Pancreas (tissue), 10 donors: Measurements from ENCODE around the gene AREG. TPM values are rescaled to one million over a fixed set of nuclear protein-coding genes. Genes with fewer than 3 reads are reported as not detected.
"Not testable (repeated sequence)": the region's sequence is repeated elsewhere in the genome, so short reads cannot be mapped to it uniquely, and the experiment has no call there.

Experiments used
- ATAC-seq, 4 donors: fragments of 200-7000 bp; cut with Tn5 transposase; one replicate each; pipeline versions ENCODE4 v1.8.0 to v1.9.1; 2020; ENCODE audit warnings: mild to moderate bottlenecking in 4 of 4, moderate library complexity in 4 of 4
- DNase-seq, 6 donors: peaks; one replicate each; pipeline ENCODE4 v3.0.0-alpha.2; 2020
- FAIRE-seq: peaks from 2 replicates; lab custom pipeline; 2012; peaks lifted over from hg19 to GRCh38; lab: Jason Lieb, UNC
- H3K27ac ChIP-seq, 4 donors: fragments of 200-600 bp; sonication (generic); 1 replicate in 3 of 4; 2 replicates in 1 of 4; pipeline versions ENCODE4 v1.5.0 to v1.8.0; 2020
- H3K27me3 ChIP-seq, 4 donors: fragments of 200-600 bp; one replicate each; pipeline ENCODE4 v1.8.0; 2021
- H3K36me3 ChIP-seq, 3 donors: fragments of 200-600 bp; sonication (generic) in 1 of 3; one replicate each; pipeline versions ENCODE4 v1.5.0 to v1.8.0; 2020 to 2021
- H3K4me1 ChIP-seq, 3 donors: fragments of 200-600 bp; one replicate each; pipeline ENCODE4 v1.8.0; 2021
- H3K4me3 ChIP-seq, 4 donors: fragments of 200-600 bp; sonication (generic) in 2 of 4; one replicate each; pipeline versions ENCODE4 v1.5.0 to v1.8.0; 2020 to 2021
- H3K9me3 ChIP-seq, 4 donors: fragments of 200-600 bp; one replicate each; pipeline ENCODE4 v1.8.0; 2021
- WGBS, 2 donors: extraction: QIAGEN DNeasy Blood & Tissue Kit; methylation state at CpG; one replicate each; pipeline ENCODE4 v1.1.7; 2013; 5-methylcytosine and 5-hydroxymethylcytosine counted together
- intact Hi-C, 3 donors: fragments of 100-400 bp; cut with DNase I; formaldehyde crosslinking; loops; one replicate each; pipeline versions ENCODE4 v1.11.1 to v1.14.2; 2022
- polyA plus RNA-seq, 2 donors: library from polyadenylated mRNA; stranded (reverse); fragments of 200-250 nt; gene quantifications; one replicate each; pipeline ENCODE4 v1.2.3, GENCODE V29; 2013
- total RNA-seq, 6 donors: library from RNA; stranded (reverse); fragmentation: NEBNext Ultra II Directional in 4 of 6; extraction: Animal tissue kit (Norgen Biotek cat#: 25700) in 4 of 6; gene quantifications; one replicate each; pipeline versions ENCODE4 v1.2.1 to v1.2.4, GENCODE V29; 2021 to 2023
- TF ChIP-seq, protein P1 (sequence below), 4 donors: fragments of 200-600 bp; sonication (generic) in 3 of 4; IDR thresholded peaks; one replicate each; pipeline versions ENCODE4 v1.5.0 to v1.8.0; 2021; ENCODE audit warnings: antibody characterized with exemption in 4 of 4
- donor health status: healthy with polysubstance abuse.
- donor health status: DM: no; HTN: no; CAD: no; lungs with moderate emphysema.
- donor health status: DM: no; HTN: no; CAD: no.
- donor health status: control.
- donor health status: control.
- donor health status: Bipolar disorder and iron deficiency.
- donor health status: DM: yes; HTN: yes; CAD: no.
- donor health status: DM: no; HTN: no; CAD: no.
- donor health status: DM: no; HTN: no; CAD: no.
- donor health status: DM: yes; HTN: yes; CAD: no.

Gene AREG
- total RNA-seq (1 to 10 TPM in 1 of 6 donors, under 1 TPM in 5; 0.12 to 1.4 (median 0.52) TPM), polyA plus RNA-seq (under 1 TPM; 0.23 to 0.82 TPM)

GRCh38 chr4:74444891-74445642 is at the start of gene AREG:
AREG (plus strand) TSS chr4:74445136; CDS start chr4:74445346, 210 bp downstream.
- intact Hi-C loops: no loop called here
- H3K27ac ChIP-seq: peak within 1 kb of the TSS in 3 of 4 donors; percentile 31 to 60 (median 39)
- DNase-seq: peak; percentile 61 to 84 (median 72)
- FAIRE-seq: no peak
- peak; percentile 89 to 94 (median 94) for ATAC-seq
- H3K4me1 ChIP-seq: peaks cover 0 to 3% (median 0%) of the 10 kb centered on the region in 3 donors
- H3K27me3 ChIP-seq: no peaks in the 10 kb centered on the region
- H3K9me3 ChIP-seq: no peaks in the 10 kb centered on the region
- H3K4me3 ChIP-seq: peak within 1 kb of the TSS; percentile 22 to 54 (median 42)
- no peaks in the 10 kb centered on the region for H3K36me3 ChIP-seq
- TF ChIP-seq, protein P1, sequence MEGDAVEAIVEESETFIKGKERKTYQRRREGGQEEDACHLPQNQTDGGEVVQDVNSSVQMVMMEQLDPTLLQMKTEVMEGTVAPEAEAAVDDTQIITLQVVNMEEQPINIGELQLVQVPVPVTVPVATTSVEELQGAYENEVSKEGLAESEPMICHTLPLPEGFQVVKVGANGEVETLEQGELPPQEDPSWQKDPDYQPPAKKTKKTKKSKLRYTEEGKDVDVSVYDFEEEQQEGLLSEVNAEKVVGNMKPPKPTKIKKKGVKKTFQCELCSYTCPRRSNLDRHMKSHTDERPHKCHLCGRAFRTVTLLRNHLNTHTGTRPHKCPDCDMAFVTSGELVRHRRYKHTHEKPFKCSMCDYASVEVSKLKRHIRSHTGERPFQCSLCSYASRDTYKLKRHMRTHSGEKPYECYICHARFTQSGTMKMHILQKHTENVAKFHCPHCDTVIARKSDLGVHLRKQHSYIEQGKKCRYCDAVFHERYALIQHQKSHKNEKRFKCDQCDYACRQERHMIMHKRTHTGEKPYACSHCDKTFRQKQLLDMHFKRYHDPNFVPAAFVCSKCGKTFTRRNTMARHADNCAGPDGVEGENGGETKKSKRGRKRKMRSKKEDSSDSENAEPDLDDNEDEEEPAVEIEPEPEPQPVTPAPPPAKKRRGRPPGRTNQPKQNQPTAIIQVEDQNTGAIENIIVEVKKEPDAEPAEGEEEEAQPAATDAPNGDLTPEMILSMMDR (IDR thresholded peaks at IDR 0.05): peak in 2 of 4 donors; percentile 27 to 29
- WGBS, 2 donors: 0 to 1% methylated on average over 46 to 64 of the region's 64 CpGs

- no peak for DNase-seq
- no peak for FAIRE-seq
- 28 to 32% methylated on average over 2 of the region's 2 CpGs for WGBS, 2 donors
- no peak overlapping the region for H3K27ac ChIP-seq
- H3K4me3 ChIP-seq: no peak overlapping the region
- H3K27me3 ChIP-seq: no peaks in the 10 kb centered on the region
- intact Hi-C loops: no loop called here
- H3K36me3 ChIP-seq: no peaks in the 10 kb centered on the region
- ATAC-seq: no peak
- TF ChIP-seq, protein P1 (IDR thresholded peaks at IDR 0.05): no peak
- no peaks in the 10 kb centered on the region for H3K4me1 ChIP-seq
- no peaks in the 10 kb centered on the region for H3K9me3 ChIP-seq
Measured at GRCh38 chr4:74395633-74396032, 49.3 kb upstream of the AREG start.

DNA sequence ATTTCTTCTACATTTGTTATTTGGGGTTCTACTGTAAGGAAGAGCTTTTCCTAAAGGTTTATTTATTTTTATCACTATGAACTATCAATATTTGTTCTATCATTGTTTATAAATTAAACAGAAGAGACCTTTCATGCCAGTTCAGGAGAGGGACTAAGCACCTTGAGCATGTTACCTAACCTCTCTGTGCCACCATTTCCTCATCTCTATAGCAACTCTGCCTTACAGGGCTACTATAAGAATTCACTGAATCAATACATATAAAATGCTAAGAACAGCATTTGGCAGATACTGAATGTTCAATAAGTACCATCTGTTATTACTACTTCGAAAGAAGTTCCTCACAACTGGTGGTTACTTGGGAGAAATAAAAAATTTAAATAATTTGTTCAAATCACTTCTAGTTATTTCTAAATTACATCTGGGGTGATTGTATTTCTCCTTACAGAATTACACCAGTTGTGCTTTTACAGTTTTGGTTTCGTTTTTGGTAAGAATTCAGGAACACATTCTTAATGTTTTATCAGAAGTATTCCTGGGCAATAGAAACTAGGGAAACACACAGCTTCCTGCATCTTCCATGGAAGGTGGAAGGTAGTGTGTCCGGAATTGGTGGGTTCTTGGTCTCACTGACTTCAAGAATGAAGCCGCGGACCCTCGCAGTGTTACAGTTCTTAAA is 47.0 kb upstream of the AREG start:
- Histone ChIP-seq H3K4me1 (no peaks in the 10 kb centered on the region), H3K36me3 (no peaks in the 10 kb centered on the region), H3K4me3 (peak overlapping the region in 1 of 4 donors; percentile 14), H3K27ac (no peak overlapping the region), H3K27me3 (no peaks in the 10 kb centered on the region), H3K9me3 (no peaks in the 10 kb centered on the region)
- intact Hi-C loops: no loop called here
- peak in 1 of 4 donors; percentile 38 for ATAC-seq
- FAIRE-seq: no peak
- no peak for DNase-seq
- TF ChIP-seq, protein P1 (IDR thresholded peaks at IDR 0.05): no peak
- 64 to 69% methylated on average over 6 of the region's 6 CpGs for WGBS, 2 donors

DNA sequence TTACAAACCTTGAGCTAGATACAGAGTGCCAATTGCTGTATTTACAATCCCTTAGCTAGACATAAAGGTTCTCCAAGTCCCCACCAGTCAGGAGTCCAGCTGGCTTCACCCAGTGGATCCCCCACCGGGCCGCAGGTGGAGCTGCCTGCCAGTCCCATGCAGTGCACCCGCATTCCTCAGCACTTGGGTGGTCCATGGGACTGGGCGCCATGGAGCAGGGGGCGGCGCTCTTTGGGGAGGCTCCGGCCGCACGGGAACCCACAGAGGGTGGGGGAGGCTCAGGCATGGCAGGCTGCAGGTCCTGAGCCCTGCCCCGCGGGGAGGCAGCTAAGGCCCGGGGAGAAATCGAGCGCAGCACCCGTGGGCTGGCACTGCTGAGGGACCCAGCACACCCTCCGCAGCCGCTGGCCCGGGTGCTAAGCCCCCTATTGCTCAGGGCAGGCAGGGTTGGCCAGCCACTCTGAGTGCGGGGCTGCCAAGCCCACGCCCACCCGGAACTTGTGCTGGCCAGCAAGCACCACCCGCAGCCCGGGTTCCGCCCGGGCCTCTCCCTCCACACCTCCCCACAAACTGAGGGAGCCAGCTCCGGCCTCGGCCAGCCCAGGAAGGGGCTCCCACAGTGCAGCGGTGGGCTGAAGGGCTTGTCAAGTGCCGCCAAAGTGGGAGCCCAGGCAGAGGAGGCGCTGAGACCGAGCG is 45.9 kb upstream of the AREG start:
- intact Hi-C loops, H3K4me1 ChIP-seq, H3K27me3 ChIP-seq, H3K9me3 ChIP-seq, H3K4me3 ChIP-seq, H3K36me3 ChIP-seq, ATAC-seq, FAIRE-seq, H3K27ac ChIP-seq: not testable (repeated sequence)
- 89 to 91% methylated on average over 25 to 32 of the region's 32 CpGs for WGBS, 2 donors
- DNase-seq: peak in 1 of 6 donors; percentile 58

- Histone ChIP-seq H3K27ac (no peak overlapping the region), H3K4me3 (no peak overlapping the region), H3K9me3 (no peaks in the 10 kb centered on the region), H3K27me3 (no peaks in the 10 kb centered on the region), H3K4me1 (no peaks in the 10 kb centered on the region), H3K36me3 (no peaks in the 10 kb centered on the region)
- DNase-seq: no peak
- no peak for FAIRE-seq
- intact Hi-C loops: no loop called here
- 73 to 81% methylated on average over 10 of the region's 10 CpGs for WGBS, 2 donors
- TF ChIP-seq, protein P1 (IDR thresholded peaks at IDR 0.05): no peak
- no peak for ATAC-seq
Measured at GRCh38 chr4:74400395-74400794, 44.5 kb upstream of the AREG start.
